ENCODE measurements around the gene CYB561D1.

GRCh38 chr1:109528712-109529111 lies 34.8 kb downstream of the CYB561D1 start:
- TF ChIP-seq CTCF (IDR thresholded peaks at IDR 0.05; ENCODE audit: borderline replicate concordance, extremely low read depth, low read length, poor library complexity, severe bottlenecking) = no peak
- TF ChIP-seq EZH2 (IDR thresholded peaks at IDR 0.05; ENCODE audit: borderline replicate concordance, low read depth, low read length, severe bottlenecking) = no peak
